Thyroid gland (tissue), 4 donors: ENCODE data around the gene IRF2. TPM values are rescaled to one million over a fixed set of nuclear protein-coding genes. Genes with fewer than 3 reads are reported as not detected.

Experiments
- DNase-seq, 2 donors: peaks; one replicate each; pipeline ENCODE4 v3.0.0-alpha.2; 2019
- H3K27ac ChIP-seq, 3 donors: fragments of 200-600 bp; sonication (generic); 1 replicate in 2 of 3; 2 replicates in 1 of 3; pipeline ENCODE4 v1.5.1; 2016 to 2019; ENCODE audit warnings: mild to moderate bottlenecking in 1 of 3, moderate library complexity in 1 of 3
- H3K27me3 ChIP-seq: fragments of 200-600 bp; sonication (generic); one replicate; pipeline ENCODE4 v1.5.1; 2019
- H3K36me3 ChIP-seq, 2 donors: fragments of 200-600 bp; sonication (generic); one replicate each; pipeline ENCODE4 v1.5.1; 2016 to 2019
- H3K4me1 ChIP-seq, 2 donors: fragments of 200-600 bp; sonication (generic); one replicate each; pipeline ENCODE4 v1.5.1; 2017 to 2019
- H3K4me3 ChIP-seq, 3 donors: fragments of 200-600 bp; sonication (generic); replicated peaks in 1 of 3; 1 replicate in 2 of 3; 2 replicates in 1 of 3; pipeline ENCODE4 v1.5.1; 2016; ENCODE audit warnings: mild to moderate bottlenecking in 1 of 3
- H3K9me3 ChIP-seq: fragments of 200-600 bp; sonication (generic); one replicate; pipeline ENCODE4 v1.5.1; 2017
- CTCF ChIP-seq, 6 experiments: fragments of 200-600 bp in 3 of 6; fragments of 450-650 bp in 3 of 6; sonication (generic) in 3 of 6; IDR thresholded peaks; one replicate each; pipeline ENCODE4 v1.5.1; 2016 to 2019; ENCODE audit warnings: antibody characterized with exemption in 6 of 6, mild to moderate bottlenecking in 2 of 6, inconsistent platforms in 1 of 6, moderate library complexity in 1 of 6
- POLR2A ChIP-seq, 2 donors: fragments of 450-650 bp; IDR thresholded peaks; one replicate each; pipeline ENCODE4 v1.6.1; 2017; ENCODE audit warnings: antibody characterized with exemption in 2 of 2, mild to moderate bottlenecking in 2 of 2, moderate library complexity in 1 of 2
- WGBS, 2 donors: methylation state at CpG; one replicate each; pipeline ENCODE4 v1.1.5; 2017; 5-methylcytosine and 5-hydroxymethylcytosine counted together
- intact Hi-C: fragments of 100-400 bp; cut with DNase I; formaldehyde crosslinking; loops from one replicate; pipeline ENCODE4 v1.15.1; 2023
- total RNA-seq, 4 donors: library from RNA; depleted of rRNA; stranded (reverse); fragments of >200 nt; gene quantifications; one replicate each; pipeline ENCODE4 v1.2.3, GENCODE V29; 2016

IRF2 gene
- total RNA-seq, 4 donors from 2014 or later, result 24.7 to 39.8 (median 34.5) TPM

GRCh38 chr4:184421533-184422155, 52.7 kb downstream of the IRF2 start:
- H3K36me3 ChIP-seq, result peaks cover 10 to 18% of the 10 kb centered on the region in 2 donors
- H3K4me1 ChIP-seq, result peaks cover 4 to 15% of the 10 kb centered on the region in 2 donors
- intact Hi-C loops, result no loop called here

GRCh38 chr4:184420881-184421416, 53.4 kb downstream of the IRF2 start:
- peaks cover 4 to 15% of the 10 kb centered on the region in 2 donors for H3K4me1 ChIP-seq
- H3K27ac ChIP-seq, result no peak overlapping the region
- H3K9me3 ChIP-seq, result no peaks in the 10 kb centered on the region
- H3K4me3 ChIP-seq, result no peak overlapping the region
- DNase-seq, result no peak
- TF ChIP-seq CTCF (IDR thresholded peaks at IDR 0.05), result no peak
- no peak for TF ChIP-seq POLR2A (IDR thresholded peaks at IDR 0.05)
- intact Hi-C loops, result no loop called here
- 82 to 92% methylated on average over 5 of the region's 5 CpGs for WGBS, 2 donors
- H3K27me3 ChIP-seq, result no peaks in the 10 kb centered on the region
- H3K36me3 ChIP-seq, result peaks cover 10 to 18% of the 10 kb centered on the region in 2 donors

More at GRCh38 chr4:184421533-184422155, 52.7 kb downstream of the IRF2 start:
- Histone ChIP-seq H3K9me3 (no peaks in the 10 kb centered on the region), H3K27ac (no peak overlapping the region), H3K4me3 (no peak overlapping the region), H3K27me3 (no peaks in the 10 kb centered on the region)
- WGBS, 2 donors, result 90 to 93% methylated on average over 11 of the region's 11 CpGs
- no peak for TF ChIP-seq CTCF (IDR thresholded peaks at IDR 0.05)
- no peak for TF ChIP-seq POLR2A (IDR thresholded peaks at IDR 0.05)
- no peak for DNase-seq

GRCh38 chr4:184420402-184420801, 53.9 kb downstream of the IRF2 start:
- no peaks in the 10 kb centered on the region for H3K27me3 ChIP-seq
- no peak for DNase-seq
- no peak for TF ChIP-seq CTCF (IDR thresholded peaks at IDR 0.05)
- TF ChIP-seq POLR2A (IDR thresholded peaks at IDR 0.05), result no peak
- no peak overlapping the region for H3K27ac ChIP-seq
- H3K36me3 ChIP-seq, result peaks cover 10 to 18% of the 10 kb centered on the region in 2 donors
- WGBS, 2 donors, result 92 to 94% methylated on average over 5 of the region's 5 CpGs
- intact Hi-C loops, result no loop called here
- H3K4me3 ChIP-seq, result no peak overlapping the region
- no peaks in the 10 kb centered on the region for H3K9me3 ChIP-seq
- peaks cover 3 to 14% of the 10 kb centered on the region in 2 donors for H3K4me1 ChIP-seq

- 96 to 97% methylated on average over 7 of the region's 7 CpGs for WGBS, 2 donors
- DNase-seq, result no peak
Observed at GRCh38 chr4:184419976-184420375, 54.4 kb downstream of the IRF2 start.

More at GRCh38 chr4:184419976-184420375, 54.4 kb downstream of the IRF2 start:
- H3K4me1 ChIP-seq, result peaks cover 0 to 10% of the 10 kb centered on the region in 2 donors
- H3K9me3 ChIP-seq, result no peaks in the 10 kb centered on the region
- intact Hi-C loops, result no loop called here
- TF ChIP-seq CTCF (IDR thresholded peaks at IDR 0.05) (no peak), POLR2A (IDR thresholded peaks at IDR 0.05) (no peak)
- H3K27me3 ChIP-seq, result no peaks in the 10 kb centered on the region
- H3K27ac ChIP-seq, result no peak overlapping the region
- H3K36me3 ChIP-seq, result peaks cover 10 to 18% of the 10 kb centered on the region in 2 donors
- no peak overlapping the region for H3K4me3 ChIP-seq
